ENCODE data around the gene WASHC2A.
"Not testable (repeated sequence)": the region's sequence is repeated elsewhere in the genome, so short reads cannot be mapped to it uniquely, and the experiment has no call there.

- not testable (repeated sequence) for TF ChIP-seq GATA2 (CRISPR knock-in tag; IDR thresholded peaks at IDR 0.05); EZH2phosphoT487 (IDR thresholded peaks at IDR 0.05; ENCODE audit: borderline replicate concordance, low read depth); FOXM1 (IDR thresholded peaks at IDR 0.05; ENCODE audit: low read depth); POLR2AphosphoS5 (IDR thresholded peaks at IDR 0.05; ENCODE audit: low read depth, low read length); MAX (IDR thresholded peaks at IDR 0.05; ENCODE audit: low read depth); RAD21 (IDR thresholded peaks at IDR 0.05; ENCODE audit: low read length); CTCF (IDR thresholded peaks at IDR 0.05); NFIC (IDR thresholded peaks at IDR 0.05; ENCODE audit: borderline replicate concordance); EP300 (IDR thresholded peaks at IDR 0.05; ENCODE audit: borderline replicate concordance in 1 of 2, low read depth in 1 of 2, low read length in 1 of 2); TAF1 (IDR thresholded peaks at IDR 0.05; ENCODE audit: borderline replicate concordance, low read depth, low read length); CHD2 (IDR thresholded peaks at IDR 0.05; ENCODE audit: low read length, partially characterized antibody)
- TF ChIP-seq, protein P1, sequence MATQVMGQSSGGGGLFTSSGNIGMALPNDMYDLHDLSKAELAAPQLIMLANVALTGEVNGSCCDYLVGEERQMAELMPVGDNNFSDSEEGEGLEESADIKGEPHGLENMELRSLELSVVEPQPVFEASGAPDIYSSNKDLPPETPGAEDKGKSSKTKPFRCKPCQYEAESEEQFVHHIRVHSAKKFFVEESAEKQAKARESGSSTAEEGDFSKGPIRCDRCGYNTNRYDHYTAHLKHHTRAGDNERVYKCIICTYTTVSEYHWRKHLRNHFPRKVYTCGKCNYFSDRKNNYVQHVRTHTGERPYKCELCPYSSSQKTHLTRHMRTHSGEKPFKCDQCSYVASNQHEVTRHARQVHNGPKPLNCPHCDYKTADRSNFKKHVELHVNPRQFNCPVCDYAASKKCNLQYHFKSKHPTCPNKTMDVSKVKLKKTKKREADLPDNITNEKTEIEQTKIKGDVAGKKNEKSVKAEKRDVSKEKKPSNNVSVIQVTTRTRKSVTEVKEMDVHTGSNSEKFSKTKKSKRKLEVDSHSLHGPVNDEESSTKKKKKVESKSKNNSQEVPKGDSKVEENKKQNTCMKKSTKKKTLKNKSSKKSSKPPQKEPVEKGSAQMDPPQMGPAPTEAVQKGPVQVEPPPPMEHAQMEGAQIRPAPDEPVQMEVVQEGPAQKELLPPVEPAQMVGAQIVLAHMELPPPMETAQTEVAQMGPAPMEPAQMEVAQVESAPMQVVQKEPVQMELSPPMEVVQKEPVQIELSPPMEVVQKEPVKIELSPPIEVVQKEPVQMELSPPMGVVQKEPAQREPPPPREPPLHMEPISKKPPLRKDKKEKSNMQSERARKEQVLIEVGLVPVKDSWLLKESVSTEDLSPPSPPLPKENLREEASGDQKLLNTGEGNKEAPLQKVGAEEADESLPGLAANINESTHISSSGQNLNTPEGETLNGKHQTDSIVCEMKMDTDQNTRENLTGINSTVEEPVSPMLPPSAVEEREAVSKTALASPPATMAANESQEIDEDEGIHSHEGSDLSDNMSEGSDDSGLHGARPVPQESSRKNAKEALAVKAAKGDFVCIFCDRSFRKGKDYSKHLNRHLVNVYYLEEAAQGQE (IDR thresholded peaks at IDR 0.05; ENCODE audit: low read depth, low read length): not testable (repeated sequence)
Measured at GRCh38 chr10:50047594-50047993, 20.2 kb upstream of the WASHC2A start.

Data from SK-N-SH (cell line).